Measurements from ENCODE around the gene VAT1L. TPM values are rescaled to one million over a fixed set of nuclear protein-coding genes. Genes with fewer than 3 reads are reported as not detected.

VAT1L gene
- total and polyA plus RNA-seq, 2 experiments from 2014 or later: 11.0 to 24.4 TPM

GRCh38 chr16:77785373-77785764 is 3.0 kb upstream of the VAT1L start:
- Mint-ChIP-seq H3K36me3 (ENCODE audit: low read depth) (peaks cover 6% of the 10 kb centered on the region; the same call in 1 of the 3 replicates), H3K4me3 (no peak overlapping the region), H3K27ac (no peak overlapping the region), H3K4me1 (peaks cover 14% of the 10 kb centered on the region), H3K27me3 (ENCODE audit: insufficient read depth, low read depth, poor library complexity) (peaks cover 24% of the 10 kb centered on the region), H3K9me3 (peaks cover 8% of the 10 kb centered on the region; the same call in 1 of the 3 replicates)
- H3K4me1 ChIP-seq (ENCODE audit: insufficient read depth): peaks cover 9% of the 10 kb centered on the region
- no peak overlapping the region for H3K4me3 ChIP-seq
- TF ChIP-seq ETS1 (IDR thresholded peaks at IDR 0.05): no peak
- no peak for TF ChIP-seq ZNF114 (CRISPR knock-in tag; IDR thresholded peaks at IDR 0.05)
- TF ChIP-seq EZH2phosphoT487 (IDR thresholded peaks at IDR 0.05; ENCODE audit: unreplicated experiment): no peak
- no peak for TF ChIP-seq ZNF462 (CRISPR knock-in tag; IDR thresholded peaks at IDR 0.05)
- no peak for TF ChIP-seq REST (IDR thresholded peaks at IDR 0.05; ENCODE audit: unreplicated experiment)
- no peak for TF ChIP-seq JUNB (IDR thresholded peaks at IDR 0.05; ENCODE audit: unreplicated experiment)
- no peak for TF ChIP-seq STAT1 (IDR thresholded peaks at IDR 0.05; ENCODE audit: unreplicated experiment)
- TF ChIP-seq CTCF (conservative IDR thresholded peaks at IDR 0.05; ENCODE audit: low read depth in 2 of 2): no peak
- TF ChIP-seq EZH2 (IDR thresholded peaks at IDR 0.05; ENCODE audit: low read depth, unreplicated experiment): no peak
- no peak for TF ChIP-seq CREB1 (CRISPR knock-in tag; IDR thresholded peaks at IDR 0.05; ENCODE audit: low read depth)
- TF ChIP-seq NANOG (IDR thresholded peaks at IDR 0.05; ENCODE audit: borderline replicate concordance): no peak
- TF ChIP-seq POLR2AphosphoS5 (IDR thresholded peaks at IDR 0.05; ENCODE audit: low read depth): no peak
- no peak for TF ChIP-seq ZNF331 (CRISPR knock-in tag; IDR thresholded peaks at IDR 0.05; ENCODE audit: low read depth)
- no peak for DNase-seq (ENCODE audit: low spot score)
- no peak overlapping the region for H3K27ac ChIP-seq (ENCODE audit: low read depth)
- H3F3A ChIP-seq (replicated peaks; ENCODE audit: low read depth): no peaks in the 10 kb centered on the region
- peaks cover 38% of the 10 kb centered on the region for H3K27me3 ChIP-seq (ENCODE audit: insufficient read depth)
- no peak overlapping the region for H3K4me2 ChIP-seq
- H3K9me2 ChIP-seq (ENCODE audit: insufficient read depth): no peaks in the 10 kb centered on the region
- peaks cover 4% of the 10 kb centered on the region for H4K20me1 ChIP-seq (replicated peaks; ENCODE audit: insufficient read depth)
- no peak for ATAC-seq
- H3K79me2 ChIP-seq (replicated peaks; ENCODE audit: insufficient read depth): peaks cover 3% of the 10 kb centered on the region
- no peaks in the 10 kb centered on the region for H3K36me3 ChIP-seq (ENCODE audit: insufficient read depth)
- no peak overlapping the region for H2AFZ ChIP-seq

Measured in GM23338 (cell line).